ENCODE results near the gene HOTAIR. TPM values are rescaled to one million over a fixed set of nuclear protein-coding genes. Genes with fewer than 3 reads are reported as not detected.

Gene HOTAIR
- not detected for total RNA-seq

- ATAC-seq (peak; percentile 56 to 82), DNase-seq (ENCODE audit: low spot score) (no peak)
- Mint-ChIP-seq H3K27ac (no peak within 1 kb of the TSS), H3K4me3 (peak within 1 kb of the TSS; percentile 71), H3K27me3 (peaks cover 63 to 81% of the 10 kb centered on the region in 2 donors), H3K4me1 (ENCODE audit: low read depth in 2 of 2) (peaks cover 11 to 19% of the 10 kb centered on the region in 2 donors), H3K36me3 (no peaks in the 10 kb centered on the region), H3K9me3 (no peaks in the 10 kb centered on the region)
Observed at GRCh38 chr12:53974084-53975063, at the start of gene HOTAIR. Gene HOTAIR, minus strand, starts transcription at chr12:53974954.

GRCh38 chr12:54024127-54024526, 49.4 kb upstream of the HOTAIR start:
- Mint-ChIP-seq H3K36me3 (no peaks in the 10 kb centered on the region), H3K4me1 (ENCODE audit: low read depth in 2 of 2) (peaks cover 9 to 10% of the 10 kb centered on the region in 2 donors), H3K9me3 (no peaks in the 10 kb centered on the region), H3K27ac (no peak overlapping the region), H3K4me3 (no peak overlapping the region), H3K27me3 (peaks cover 55 to 56% of the 10 kb centered on the region in 2 donors)
- no peak for DNase-seq (ENCODE audit: low spot score)
- no peak for ATAC-seq

GRCh38 chr12:54022960-54023884, 48.5 kb upstream of the HOTAIR start:
- H3K4me3 Mint-ChIP-seq: no peak overlapping the region
- no peak for ATAC-seq
- H3K9me3 Mint-ChIP-seq: no peaks in the 10 kb centered on the region
- H3K36me3 Mint-ChIP-seq: no peaks in the 10 kb centered on the region
- DNase-seq (ENCODE audit: low spot score): no peak
- H3K27ac Mint-ChIP-seq: no peak overlapping the region
- H3K27me3 Mint-ChIP-seq: peaks cover 48 to 52% of the 10 kb centered on the region in 2 donors
- peaks cover 9 to 14% of the 10 kb centered on the region in 2 donors for H3K4me1 Mint-ChIP-seq (ENCODE audit: low read depth in 2 of 2)

GRCh38 chr12:54021432-54022013, 46.8 kb upstream of the HOTAIR start:
- Mint-ChIP-seq H3K27me3 (peaks cover 31 to 44% of the 10 kb centered on the region in 2 donors), H3K4me1 (ENCODE audit: low read depth in 2 of 2) (peaks cover 19 to 20% of the 10 kb centered on the region in 2 donors), H3K4me3 (no peak overlapping the region), H3K36me3 (no peaks in the 10 kb centered on the region), H3K9me3 (no peaks in the 10 kb centered on the region), H3K27ac (no peak overlapping the region)
- DNase-seq (ENCODE audit: low spot score) (no peak), ATAC-seq (no peak)

- H3K9me3 Mint-ChIP-seq: no peaks in the 10 kb centered on the region
- DNase-seq (ENCODE audit: low spot score) (no peak), ATAC-seq (no peak)
- no peak overlapping the region for H3K4me3 Mint-ChIP-seq
- H3K27me3 Mint-ChIP-seq: peaks cover 25 to 39% of the 10 kb centered on the region in 2 donors
- no peak overlapping the region for H3K27ac Mint-ChIP-seq
- H3K36me3 Mint-ChIP-seq: no peaks in the 10 kb centered on the region
- H3K4me1 Mint-ChIP-seq (ENCODE audit: low read depth in 2 of 2): peaks cover 19 to 20% of the 10 kb centered on the region in 2 donors
Observed at GRCh38 chr12:54020591-54021405, 46.0 kb upstream of the HOTAIR start.

- H3K27ac Mint-ChIP-seq: peak overlapping the region; percentile 5 to 24
- H3K36me3 Mint-ChIP-seq: no peaks in the 10 kb centered on the region
- H3K4me3 Mint-ChIP-seq: peak overlapping the region; percentile 48
- DNase-seq (ENCODE audit: low spot score): no peak
- peaks cover 20% of the 10 kb centered on the region in 2 donors for H3K4me1 Mint-ChIP-seq (ENCODE audit: low read depth in 2 of 2)
- peaks cover 28 to 41% of the 10 kb centered on the region in 2 donors for H3K27me3 Mint-ChIP-seq
- no peaks in the 10 kb centered on the region for H3K9me3 Mint-ChIP-seq
- ATAC-seq: no peak
Observed at GRCh38 chr12:54019924-54020590, 45.3 kb upstream of the HOTAIR start.

- H3K36me3 Mint-ChIP-seq: no peaks in the 10 kb centered on the region
- H3K27me3 Mint-ChIP-seq: peaks cover 34 to 47% of the 10 kb centered on the region in 2 donors
- H3K27ac Mint-ChIP-seq: peak overlapping the region; percentile 5 to 24
- H3K9me3 Mint-ChIP-seq: no peaks in the 10 kb centered on the region
- ATAC-seq: no peak
- peak overlapping the region; percentile 20 for H3K4me3 Mint-ChIP-seq
- H3K4me1 Mint-ChIP-seq (ENCODE audit: low read depth in 2 of 2): peaks cover 20 to 23% of the 10 kb centered on the region in 2 donors
- DNase-seq (ENCODE audit: low spot score): no peak
Observed at GRCh38 chr12:54019091-54019811, 44.5 kb upstream of the HOTAIR start.

GRCh38 chr12:54018468-54018984, 43.8 kb upstream of the HOTAIR start:
- H3K9me3 Mint-ChIP-seq: no peaks in the 10 kb centered on the region
- H3K36me3 Mint-ChIP-seq: no peaks in the 10 kb centered on the region
- ATAC-seq: no peak
- H3K4me1 Mint-ChIP-seq (ENCODE audit: low read depth in 2 of 2): peaks cover 20 to 23% of the 10 kb centered on the region in 2 donors
- H3K4me3 Mint-ChIP-seq: peak overlapping the region; percentile 87
- H3K27me3 Mint-ChIP-seq: peaks cover 40 to 47% of the 10 kb centered on the region in 2 donors
- H3K27ac Mint-ChIP-seq: peak overlapping the region; percentile 60 to 88
- DNase-seq (ENCODE audit: low spot score): no peak

GRCh38 chr12:54017878-54018467, 43.2 kb upstream of the HOTAIR start:
- Mint-ChIP-seq H3K4me1 (ENCODE audit: low read depth in 2 of 2) (peaks cover 20 to 23% of the 10 kb centered on the region in 2 donors), H3K4me3 (peak overlapping the region; percentile 87), H3K27ac (peak overlapping the region; percentile 60 to 88), H3K9me3 (no peaks in the 10 kb centered on the region), H3K27me3 (peaks cover 40 to 48% of the 10 kb centered on the region in 2 donors), H3K36me3 (no peaks in the 10 kb centered on the region)
- peak; percentile 89 to 92 for ATAC-seq
- peak; percentile 81 for DNase-seq (ENCODE audit: low spot score)

- ATAC-seq (peak; percentile 43 to 63), DNase-seq (ENCODE audit: low spot score) (no peak)
- Mint-ChIP-seq H3K4me1 (ENCODE audit: low read depth in 2 of 2) (peaks cover 20 to 23% of the 10 kb centered on the region in 2 donors), H3K36me3 (no peaks in the 10 kb centered on the region), H3K4me3 (peak overlapping the region; percentile 87), H3K27me3 (peaks cover 40 to 48% of the 10 kb centered on the region in 2 donors), H3K27ac (peak overlapping the region; percentile 60 to 88), H3K9me3 (no peaks in the 10 kb centered on the region)
Observed at GRCh38 chr12:54017027-54017788, 42.5 kb upstream of the HOTAIR start.

All from natural killer cell treated with Interleukin-12 subunit alpha and Interleukin-12 subunit beta and Interleukin-15 and Interleukin-18, amount 100 ng/mL, for 72 hours (primary cell).